ENCODE results near the gene GIPR. TPM values are rescaled to one million over a fixed set of nuclear protein-coding genes. Genes with fewer than 3 reads are reported as not detected.
A peak's percentile ranks its signal among the peaks of the same experiment; 100 is the strongest.

GIPR gene
- total RNA-seq, 1 experiment from 2014 or later: 2.0 TPM

DNA sequence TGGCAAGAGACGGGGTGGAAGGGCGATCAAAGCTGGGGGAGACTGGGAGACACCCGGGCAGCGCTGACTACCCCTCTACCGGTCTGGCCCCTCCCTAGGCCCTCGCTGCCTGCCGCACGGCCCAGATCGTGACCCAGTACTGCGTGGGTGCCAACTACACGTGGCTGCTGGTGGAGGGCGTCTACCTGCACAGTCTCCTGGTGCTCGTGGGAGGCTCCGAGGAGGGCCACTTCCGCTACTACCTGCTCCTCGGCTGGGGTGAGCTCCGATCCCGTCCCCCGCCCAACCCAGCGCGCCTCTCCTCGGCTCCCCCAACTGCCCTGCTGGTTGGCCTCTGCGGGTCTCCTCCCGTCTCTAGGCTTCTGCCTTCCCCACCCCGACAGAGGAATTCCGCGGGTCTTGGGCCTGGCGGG is 8.8 kb downstream of the GIPR start:
- TF ChIP-seq POLR2AphosphoS5 (IDR thresholded peaks at IDR 0.05; ENCODE audit: low read depth, low read length): no peak
- no peak for TF ChIP-seq CTCF (IDR thresholded peaks at IDR 0.05)
- TF ChIP-seq TCF7L2 (IDR thresholded peaks at IDR 0.05; ENCODE audit: low read depth, low read length): no peak
- TF ChIP-seq REST (IDR thresholded peaks at IDR 0.05; ENCODE audit: insufficient read depth in 1 of 2, low read depth in 2 of 2, low read length in 1 of 2): no peak
- TF ChIP-seq SIN3A (IDR thresholded peaks at IDR 0.05; ENCODE audit: borderline replicate concordance, insufficient read depth, low read depth, low read length): no peak
- Histone ChIP-seq H3K9me3 (ENCODE audit: control insufficient read depth, insufficient read depth, low read depth, low read length) (no peaks in the 10 kb centered on the region), H3K27me3 (ENCODE audit: control insufficient read depth, insufficient read depth, low read length) (no peaks in the 10 kb centered on the region), H3K4me1 (ENCODE audit: control insufficient read depth, insufficient read depth, low read length) (peaks cover 5% of the 10 kb centered on the region), H3K4me3 (ENCODE audit: low read depth in 2 of 2, low read length in 2 of 2) (peak overlapping the region; percentile 50 to 78), H3K36me3 (ENCODE audit: control insufficient read depth, insufficient read depth, low read length) (no peaks in the 10 kb centered on the region), H3K27ac (ENCODE audit: low read length) (no peak overlapping the region)
- POLR2A ChIA-PET: interaction anchor here (0.6 to 1.1 kb wide), 3 partner anchors 14 to 125 kb away, joined by 3 to 4 read pairs (median 4); no protein-coding TSS in a partner anchor
- no peak for DNase-seq (ENCODE audit: low read depth, low spot score)
- CTCF ChIA-PET: interaction anchor here (1.0 to 1.1 kb wide), 2 partner anchors 8 to 16 kb away, joined by 3 to 4 read pairs; no protein-coding TSS in a partner anchor
- intact Hi-C loops (cut with micrococcal nuclease; ENCODE audit: unreplicated experiment) (no loop called here), in situ Hi-C loops (cut with HindIII; ENCODE audit: low pct_unique_long_range_greater_than_20kb, low sequenced_read_pairs) (no loop called here)
- ATAC-seq: peak; percentile 9
- no TSS peak for BruUV-seq (replicated peaks)

- no peaks in the 10 kb centered on the region for H3K9me3 ChIP-seq (ENCODE audit: control insufficient read depth, insufficient read depth, low read depth, low read length)
- H3K4me1 ChIP-seq (ENCODE audit: control insufficient read depth, insufficient read depth, low read length): peaks cover 8% of the 10 kb centered on the region
- DNase-seq (ENCODE audit: low read depth, low spot score) (no peak), ATAC-seq (peak; percentile 82)
- no TSS peak for BruUV-seq (replicated peaks)
- ChIA-PET POLR2A (interaction anchor here (0.5 to 1.1 kb wide), 6 partner anchors 13 to 135 kb away, joined by 3 to 5 read pairs (median 4); no protein-coding TSS in a partner anchor), CTCF (interaction anchor here (0.5 to 1.1 kb wide), 4 partner anchors 9 to 29 kb away, joined by 3 to 6 read pairs (median 4); no protein-coding TSS in a partner anchor)
- peak overlapping the region; percentile 50 to 78 for H3K4me3 ChIP-seq (ENCODE audit: low read depth in 2 of 2, low read length in 2 of 2)
- in situ Hi-C loops (cut with HindIII; ENCODE audit: low pct_unique_long_range_greater_than_20kb, low sequenced_read_pairs) (no loop called here), intact Hi-C loops (cut with micrococcal nuclease; ENCODE audit: unreplicated experiment) (no loop called here)
- TF ChIP-seq TCF7L2 (IDR thresholded peaks at IDR 0.05; ENCODE audit: low read depth, low read length): no peak
- TF ChIP-seq REST (IDR thresholded peaks at IDR 0.05; ENCODE audit: insufficient read depth in 1 of 2, low read depth in 2 of 2, low read length in 1 of 2): no peak
- TF ChIP-seq SIN3A (IDR thresholded peaks at IDR 0.05; ENCODE audit: borderline replicate concordance, insufficient read depth, low read depth, low read length): no peak
- TF ChIP-seq CTCF (IDR thresholded peaks at IDR 0.05): no peak; the same call in 1 of the 2 replicates
- TF ChIP-seq POLR2AphosphoS5 (IDR thresholded peaks at IDR 0.05; ENCODE audit: low read depth, low read length): no peak
- no peaks in the 10 kb centered on the region for H3K27me3 ChIP-seq (ENCODE audit: control insufficient read depth, insufficient read depth, low read length)
- no peaks in the 10 kb centered on the region for H3K36me3 ChIP-seq (ENCODE audit: control insufficient read depth, insufficient read depth, low read length)
- peak overlapping the region; percentile 9; the same call in 1 of the 2 replicates for H3K27ac ChIP-seq (ENCODE audit: low read length)
Measured at GRCh38 chr19:45677351-45678230, 9.6 kb downstream of the GIPR start.
